Amniotic epithelial cell (primary cell): Measurements from ENCODE around the gene VPS9D1.
"Not testable (repeated sequence)": the region's sequence is repeated elsewhere in the genome, so short reads cannot be mapped to it uniquely, and the experiment has no call there.

Source experiments
- DNase-seq: peaks from one replicate; pipeline ENCODE4 v3.0.0-alpha.2; 2010; ENCODE audit warnings: low read depth

VPS9D1 gene

GRCh38 chr16:89709166-89709565 is 11.5 kb downstream of the VPS9D1 start:
- no peak for DNase-seq

DNA sequence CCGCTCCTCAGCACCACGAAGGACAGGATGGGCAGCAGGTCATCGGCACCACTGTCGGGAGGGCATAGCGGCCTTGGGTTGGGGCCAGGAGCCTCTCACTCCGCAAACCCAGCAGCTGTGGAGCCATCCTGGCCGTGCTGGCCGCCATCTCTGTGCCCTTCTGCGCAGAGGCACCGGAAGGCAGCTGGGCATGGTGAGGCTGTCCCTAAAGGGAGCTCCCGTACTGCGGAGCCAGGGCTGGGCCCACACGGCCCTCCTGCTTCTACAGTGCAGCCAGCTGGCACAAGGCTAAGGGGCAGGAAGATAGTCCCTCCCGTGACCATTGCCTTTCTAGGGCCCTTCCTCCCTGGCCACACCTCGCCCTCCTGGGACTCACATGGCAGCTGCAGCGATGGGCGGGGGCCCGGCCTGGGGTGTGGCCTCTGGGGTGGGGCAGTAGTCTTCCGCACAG is 12.2 kb downstream of the VPS9D1 start:
- no peak for DNase-seq

DNA sequence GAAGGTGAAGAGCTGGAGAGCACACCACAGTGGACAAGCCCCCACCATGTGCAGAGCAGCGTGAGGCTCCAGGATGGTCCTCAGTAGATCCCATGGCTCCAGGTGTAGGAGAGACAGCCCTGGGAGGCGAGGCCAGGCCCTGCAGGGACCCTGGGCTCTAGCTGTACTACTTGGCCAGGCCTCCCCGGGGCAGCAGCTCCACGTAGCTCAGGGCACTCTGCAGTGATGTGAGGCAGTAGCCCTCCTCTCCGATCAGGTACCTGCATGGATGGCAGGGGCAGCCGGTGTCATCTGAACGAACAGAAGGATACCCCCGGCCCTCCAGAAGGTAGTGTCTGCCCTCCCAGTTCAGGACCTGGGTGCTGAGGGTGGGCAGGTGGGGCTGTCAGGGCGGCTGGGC is 13.0 kb downstream of the VPS9D1 start:
- no peak for DNase-seq

DNA sequence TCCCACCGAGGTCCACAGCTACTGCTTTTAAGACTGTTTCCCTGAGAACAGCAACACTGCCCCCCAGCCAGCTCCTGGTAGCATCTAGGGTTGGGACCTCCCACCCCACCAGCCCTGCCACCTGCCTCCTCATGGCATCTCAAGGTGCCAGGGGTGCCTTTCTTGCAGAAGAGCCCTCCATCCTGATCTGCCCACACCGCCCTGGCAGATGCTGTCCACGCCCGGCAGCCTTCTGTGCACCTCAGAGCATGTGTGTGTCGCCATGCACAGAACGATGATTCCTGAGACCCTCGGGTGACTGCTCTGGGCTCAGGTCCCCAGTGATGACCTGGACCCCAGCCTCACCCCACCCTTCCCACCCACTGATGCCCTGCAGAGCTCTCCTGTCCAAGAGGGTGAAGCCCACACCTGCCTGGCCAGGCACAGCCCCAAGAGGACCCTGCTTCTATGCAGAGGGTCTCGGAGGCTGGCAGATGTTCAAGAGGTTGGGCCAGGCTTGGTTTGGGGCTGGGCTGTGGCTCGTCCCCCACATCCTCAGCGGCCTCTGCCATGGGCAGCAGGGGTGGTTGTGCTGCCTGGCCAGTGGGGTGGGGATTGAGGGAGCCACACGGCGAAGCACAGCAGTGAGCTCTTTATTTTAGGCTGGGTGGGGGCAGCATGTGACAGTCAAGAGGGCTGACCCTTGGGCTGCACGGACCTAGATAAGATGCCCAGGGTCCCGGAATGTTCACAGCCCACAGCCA is 14.0 kb downstream of the VPS9D1 start:
- no peak for DNase-seq

- no peak for DNase-seq
Observed at GRCh38 chr16:89705006-89705405, 15.7 kb downstream of the VPS9D1 start.

GRCh38 chr16:89704281-89704680 is 16.4 kb downstream of the VPS9D1 start:
- no peak for DNase-seq

- DNase-seq, result peak; percentile 84
Observed at GRCh38 chr16:89701425-89702406, 19.0 kb downstream of the VPS9D1 start, which contains the start of gene SPATA2L. Gene SPATA2L, minus strand, starts transcription at chr16:89701705. Its CDS starts 473 bp downstream, at chr16:89701232.

- DNase-seq, result peak; percentile 33
Observed at GRCh38 chr16:89700649-89701424, 19.9 kb downstream of the VPS9D1 start.

- DNase-seq, result peak; percentile 94
Observed at GRCh38 chr16:89700100-89700648, 20.5 kb downstream of the VPS9D1 start.

- DNase-seq, result not testable (repeated sequence)
Observed at GRCh38 chr16:89699629-89700099, 21.0 kb downstream of the VPS9D1 start.

- not testable (repeated sequence) for DNase-seq
Observed at GRCh38 chr16:89698717-89699116, 22.0 kb downstream of the VPS9D1 start.

GRCh38 chr16:89697616-89698331 is 22.9 kb downstream of the VPS9D1 start:
- DNase-seq, result no peak

- DNase-seq, result no peak
Observed at GRCh38 chr16:89697161-89697615, 23.5 kb downstream of the VPS9D1 start.

DNA sequence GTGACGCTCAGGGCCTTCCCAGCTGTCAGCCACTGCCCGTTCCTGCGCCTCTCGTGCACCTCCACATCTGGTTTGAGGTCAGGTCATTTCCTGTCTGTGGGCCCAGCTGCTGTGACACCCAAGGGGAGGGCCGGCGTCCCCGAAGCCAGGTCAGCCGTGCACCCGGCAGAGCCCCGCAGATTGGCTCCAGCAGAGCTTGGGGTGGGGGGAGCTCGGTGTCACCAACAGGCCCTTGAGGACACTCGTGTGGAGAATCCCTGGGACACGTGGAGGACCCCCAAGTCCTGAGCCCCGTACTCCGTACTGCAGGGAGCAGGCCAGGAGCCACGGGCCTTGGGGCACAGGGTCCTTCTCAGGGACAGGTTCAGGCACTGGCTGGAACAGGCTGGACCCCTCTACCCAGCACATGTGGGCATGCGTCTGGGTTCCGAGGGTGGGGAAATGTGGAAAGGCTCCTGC is 24.0 kb downstream of the VPS9D1 start:
- no peak for DNase-seq

DNA sequence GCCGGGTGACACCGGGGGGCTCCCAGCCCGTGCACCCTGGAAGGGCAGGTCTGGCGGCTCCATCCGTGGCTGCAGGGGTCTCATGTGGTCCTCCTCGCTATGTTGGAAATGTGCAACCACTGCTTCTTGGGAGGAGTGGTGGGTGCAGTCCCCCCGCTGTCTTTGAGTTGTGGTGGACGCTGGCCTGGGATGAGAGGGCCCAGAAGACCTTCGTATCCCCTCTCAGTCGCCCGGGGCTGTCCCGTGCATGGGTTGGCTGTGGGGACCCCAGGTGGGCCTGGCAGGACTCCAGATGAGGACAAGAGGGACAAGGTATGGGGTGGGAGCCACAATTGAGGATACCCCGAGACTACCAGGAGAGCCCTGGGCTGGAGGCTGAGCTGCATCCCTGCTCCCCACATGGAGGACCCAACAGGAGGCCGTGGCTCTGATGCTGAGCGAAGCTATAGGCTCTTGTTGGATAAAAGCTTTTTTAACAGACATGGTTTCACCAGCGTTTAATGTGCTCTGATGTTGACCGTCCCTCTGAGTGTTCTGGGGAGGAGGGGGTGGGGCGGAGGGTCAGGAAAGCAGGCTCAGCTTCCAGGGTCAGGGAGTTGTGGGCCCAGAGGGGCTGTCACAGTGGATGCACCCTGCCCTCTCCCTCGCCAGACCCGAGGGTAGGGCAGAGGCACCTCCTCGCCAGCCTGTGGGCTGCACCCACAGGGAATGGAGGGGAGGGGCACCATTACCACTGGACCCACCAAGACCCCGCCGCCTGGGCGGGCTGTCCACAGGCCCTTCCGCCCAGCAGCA is 24.6 kb downstream of the VPS9D1 start:
- DNase-seq, result no peak

DNA sequence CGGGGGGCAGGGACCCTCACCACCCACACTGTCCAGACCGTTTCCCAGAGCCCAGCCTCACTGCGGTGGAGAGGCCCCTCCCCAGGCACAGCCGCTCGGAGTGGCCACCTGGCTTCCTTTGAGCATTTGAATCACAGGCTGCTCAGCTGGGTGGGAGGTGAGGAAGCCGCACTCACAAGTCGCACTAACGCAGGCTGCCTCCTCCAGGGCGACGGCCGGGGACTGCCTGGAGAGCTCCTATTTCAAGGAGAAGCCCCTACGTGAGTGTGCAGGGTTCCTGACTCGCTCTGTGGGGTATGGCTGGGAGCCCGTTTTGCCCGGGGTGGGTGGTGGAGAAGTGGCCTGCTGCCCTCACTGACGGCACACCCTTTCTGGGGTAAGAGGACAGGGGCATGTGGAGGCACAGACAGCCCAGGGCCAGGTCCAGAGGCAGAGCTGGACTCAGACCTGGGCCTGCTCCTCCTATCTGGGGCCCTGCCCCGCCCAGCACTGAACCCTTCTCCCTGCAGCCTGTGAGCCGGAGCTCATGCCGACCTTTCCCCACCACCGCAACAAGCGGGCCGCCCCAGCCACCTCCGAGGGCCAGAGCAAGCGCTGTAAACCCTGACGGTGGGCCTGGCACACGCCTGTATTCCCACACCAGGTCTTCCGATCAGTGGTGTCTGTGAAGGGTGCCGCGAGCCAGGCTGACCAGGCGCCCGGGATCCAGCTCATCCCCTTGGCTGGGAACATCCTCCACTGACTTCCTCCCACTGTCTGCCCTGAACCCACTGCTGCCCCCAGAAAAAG is 25.4 kb downstream of the VPS9D1 start:
- no peak for DNase-seq

- DNase-seq, result not testable (repeated sequence)
Observed at GRCh38 chr16:89694784-89695085, 26.0 kb downstream of the VPS9D1 start.

DNA sequence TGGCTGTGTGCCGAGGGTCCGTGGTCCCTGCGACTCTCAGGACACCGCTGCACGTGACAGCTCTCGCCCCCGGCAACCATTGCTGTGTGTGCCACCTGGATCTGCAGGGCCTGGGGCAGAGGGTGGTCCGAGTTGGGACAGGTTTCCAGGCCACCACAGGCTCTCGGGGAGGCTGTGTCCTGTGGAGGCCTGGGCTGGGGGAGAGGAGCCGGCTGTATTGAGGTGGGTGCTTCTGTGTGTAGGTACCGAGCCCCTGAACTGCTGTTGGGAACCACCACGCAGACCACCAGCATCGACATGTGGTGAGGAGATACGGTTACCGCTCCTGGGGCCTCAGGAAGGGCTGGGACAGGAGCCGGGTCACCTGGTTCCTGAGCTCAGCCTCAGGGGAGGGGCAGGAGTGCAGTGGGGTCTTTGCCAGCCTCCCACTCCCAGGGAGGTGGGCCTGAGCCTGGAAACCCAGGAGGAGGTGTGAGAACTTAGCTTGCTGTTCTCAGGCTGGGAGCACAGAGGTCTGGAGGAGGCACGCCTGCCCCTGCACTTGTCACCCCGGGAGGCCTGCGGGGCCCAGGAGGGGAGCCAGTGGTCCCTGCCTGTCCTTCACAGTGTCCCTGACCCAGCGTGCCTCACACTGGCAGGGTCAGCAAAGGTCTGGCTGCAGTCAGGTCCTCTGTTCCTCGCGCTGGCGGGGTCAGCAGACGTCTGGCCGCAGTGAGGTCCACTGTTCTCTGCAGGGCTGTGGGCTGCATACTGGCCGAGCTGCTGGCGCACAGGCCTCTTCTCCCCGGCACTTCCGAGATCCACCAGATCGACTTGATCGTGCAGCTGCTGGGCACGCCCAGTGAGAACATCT is 26.5 kb downstream of the VPS9D1 start:
- DNase-seq, result no peak
